ENCODE measurements around the gene SORCS1. TPM values are rescaled to one million over a fixed set of nuclear protein-coding genes. Genes with fewer than 3 reads are reported as not detected.

Gene SORCS1
- total and polyA plus RNA-seq, 4 donors = 0.08 to 0.21 (median 0.09) TPM; not detected in 1

GRCh38 chr10:106971411-106971831, 193.1 kb downstream of the SORCS1 start:
- TF ChIP-seq SP1 (IDR thresholded peaks at IDR 0.05) (peak; percentile 67), JUND (IDR thresholded peaks at IDR 0.05) (peak; percentile 58 to 62), RAD21 (IDR thresholded peaks at IDR 0.05) (peak; percentile 36 to 64), REST (IDR thresholded peaks at IDR 0.05) (no peak), ATF3 (IDR thresholded peaks at IDR 0.05) (peak; percentile 43), FOXA2 (IDR thresholded peaks at IDR 0.05) (peak; percentile 17), RXRA (IDR thresholded peaks at IDR 0.05) (peak; percentile 36 to 62), FOXA1 (IDR thresholded peaks at IDR 0.05) (peak; percentile 4), NR2F2 (IDR thresholded peaks at IDR 0.05) (no peak), EGR1 (IDR thresholded peaks at IDR 0.05; ENCODE audit: low read depth in 2 of 2) (peak in 1 of 2 donors; percentile 58), ZBTB33 (IDR thresholded peaks at IDR 0.05) (peak; percentile 14), TAF1 (conservative IDR thresholded peaks at IDR 0.05) (no peak), CTCF (IDR thresholded peaks at IDR 0.05; ENCODE audit: low read depth, low read length, missing input control) (no peak), HNF4G (IDR thresholded peaks at IDR 0.05) (peak; percentile 32), HNF4A (conservative IDR thresholded peaks at IDR 0.05) (peak; percentile 86 to 87), YY1 (IDR thresholded peaks at IDR 0.05) (peak; percentile 55), MAX (IDR thresholded peaks at IDR 0.05) (peak; percentile 41), GABPA (IDR thresholded peaks at IDR 0.05 in 1 of 2, conservative IDR thresholded peaks at IDR 0.05 in 1 of 2) (no peak)
- whole genome bisulfite sequencing = 26% methylated on average over 1 of the region's 1 CpG

More at GRCh38 chr10:106971411-106971831, 193.1 kb downstream of the SORCS1 start:
- no peak for DNase-seq (ENCODE audit: low spot score)
- Histone ChIP-seq H3K4me1 (ENCODE audit: control insufficient read depth in 4 of 4, insufficient read depth in 4 of 4, low read length in 3 of 4) (peaks cover 7 to 21% (median 18%) of the 10 kb centered on the region in 4 donors), H3K4me3 (ENCODE audit: low read depth in 1 of 3, low read length in 3 of 3) (no peak overlapping the region), H3K27ac (ENCODE audit: low read depth in 1 of 2, low read length in 2 of 2) (peak overlapping the region in 1 of 2 donors; percentile 1), H3K27me3 (ENCODE audit: control insufficient read depth in 4 of 4, insufficient read depth in 4 of 4, low read length in 3 of 4) (no peaks in the 10 kb centered on the region), H3K9me3 (ENCODE audit: control insufficient read depth in 4 of 4, low read length in 3 of 4) (no peaks in the 10 kb centered on the region), H3K36me3 (ENCODE audit: control insufficient read depth in 4 of 4, insufficient read depth in 3 of 4, low read depth in 1 of 4, low read length in 3 of 4) (no peaks in the 10 kb centered on the region), H3K9ac (ENCODE audit: low read depth in 1 of 2, low read length in 2 of 2) (no peak overlapping the region)
